HFF-Myc (cell line): ENCODE results near the gene RGMA.
"Not testable (repeated sequence)": the region's sequence is repeated elsewhere in the genome, so short reads cannot be mapped to it uniquely, and the experiment has no call there.

ENCODE experiments used
- DNase-seq: peaks from one replicate; pipeline ENCODE4 v3.0.0-alpha.2; 2011; ENCODE audit warnings: low read depth; ENCODE audit errors: extremely low read depth
- H3K4me3 ChIP-seq: replicated peaks from 2 replicates; pipeline ENCODE4 v1.5.1; 2011; ENCODE audit warnings: low read depth, mild to moderate bottlenecking, control low read depth, low read length
- TF ChIP-seq, protein P1 (sequence below): IDR thresholded peaks from 2 replicates; pipeline ENCODE4 v1.5.1; 2012; ENCODE audit warnings: mild to moderate bottlenecking, low read depth, low read length, control low read depth; ENCODE audit errors: missing control alignments

The RGMA gene

GRCh38 chr15:93042691-93043378 is 46.2 kb downstream of the RGMA start:
- TF ChIP-seq, protein P1, sequence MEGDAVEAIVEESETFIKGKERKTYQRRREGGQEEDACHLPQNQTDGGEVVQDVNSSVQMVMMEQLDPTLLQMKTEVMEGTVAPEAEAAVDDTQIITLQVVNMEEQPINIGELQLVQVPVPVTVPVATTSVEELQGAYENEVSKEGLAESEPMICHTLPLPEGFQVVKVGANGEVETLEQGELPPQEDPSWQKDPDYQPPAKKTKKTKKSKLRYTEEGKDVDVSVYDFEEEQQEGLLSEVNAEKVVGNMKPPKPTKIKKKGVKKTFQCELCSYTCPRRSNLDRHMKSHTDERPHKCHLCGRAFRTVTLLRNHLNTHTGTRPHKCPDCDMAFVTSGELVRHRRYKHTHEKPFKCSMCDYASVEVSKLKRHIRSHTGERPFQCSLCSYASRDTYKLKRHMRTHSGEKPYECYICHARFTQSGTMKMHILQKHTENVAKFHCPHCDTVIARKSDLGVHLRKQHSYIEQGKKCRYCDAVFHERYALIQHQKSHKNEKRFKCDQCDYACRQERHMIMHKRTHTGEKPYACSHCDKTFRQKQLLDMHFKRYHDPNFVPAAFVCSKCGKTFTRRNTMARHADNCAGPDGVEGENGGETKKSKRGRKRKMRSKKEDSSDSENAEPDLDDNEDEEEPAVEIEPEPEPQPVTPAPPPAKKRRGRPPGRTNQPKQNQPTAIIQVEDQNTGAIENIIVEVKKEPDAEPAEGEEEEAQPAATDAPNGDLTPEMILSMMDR = no peak
- no peak for DNase-seq
- H3K4me3 ChIP-seq = no peak overlapping the region

DNA sequence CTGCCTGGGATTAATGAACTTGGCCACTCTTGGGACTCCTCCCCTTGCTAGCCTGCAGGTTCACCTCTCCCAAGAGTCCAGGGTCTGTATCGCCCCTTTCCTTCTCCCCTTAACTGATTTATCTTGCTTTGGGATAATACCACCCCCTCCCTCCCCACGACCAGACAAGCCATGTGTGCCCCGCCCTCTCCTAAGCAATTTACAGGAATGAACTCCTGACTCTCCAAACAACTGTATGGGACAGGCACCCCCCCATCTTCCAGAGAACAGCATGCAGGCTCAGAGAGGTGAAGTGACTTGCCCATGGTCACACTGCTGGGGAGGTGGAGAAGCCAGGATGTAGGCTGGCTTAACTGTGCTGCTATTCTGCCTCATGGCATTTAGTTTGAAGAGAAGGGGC is 46.8 kb downstream of the RGMA start:
- DNase-seq = no peak
- H3K4me3 ChIP-seq = no peak overlapping the region
- TF ChIP-seq, protein P1 = no peak

- no peak overlapping the region for H3K4me3 ChIP-seq
- no peak for DNase-seq
- TF ChIP-seq, protein P1 = no peak
These were observed 47.9 kb downstream of the RGMA start for GRCh38 chr15:93041159-93041547.

DNA sequence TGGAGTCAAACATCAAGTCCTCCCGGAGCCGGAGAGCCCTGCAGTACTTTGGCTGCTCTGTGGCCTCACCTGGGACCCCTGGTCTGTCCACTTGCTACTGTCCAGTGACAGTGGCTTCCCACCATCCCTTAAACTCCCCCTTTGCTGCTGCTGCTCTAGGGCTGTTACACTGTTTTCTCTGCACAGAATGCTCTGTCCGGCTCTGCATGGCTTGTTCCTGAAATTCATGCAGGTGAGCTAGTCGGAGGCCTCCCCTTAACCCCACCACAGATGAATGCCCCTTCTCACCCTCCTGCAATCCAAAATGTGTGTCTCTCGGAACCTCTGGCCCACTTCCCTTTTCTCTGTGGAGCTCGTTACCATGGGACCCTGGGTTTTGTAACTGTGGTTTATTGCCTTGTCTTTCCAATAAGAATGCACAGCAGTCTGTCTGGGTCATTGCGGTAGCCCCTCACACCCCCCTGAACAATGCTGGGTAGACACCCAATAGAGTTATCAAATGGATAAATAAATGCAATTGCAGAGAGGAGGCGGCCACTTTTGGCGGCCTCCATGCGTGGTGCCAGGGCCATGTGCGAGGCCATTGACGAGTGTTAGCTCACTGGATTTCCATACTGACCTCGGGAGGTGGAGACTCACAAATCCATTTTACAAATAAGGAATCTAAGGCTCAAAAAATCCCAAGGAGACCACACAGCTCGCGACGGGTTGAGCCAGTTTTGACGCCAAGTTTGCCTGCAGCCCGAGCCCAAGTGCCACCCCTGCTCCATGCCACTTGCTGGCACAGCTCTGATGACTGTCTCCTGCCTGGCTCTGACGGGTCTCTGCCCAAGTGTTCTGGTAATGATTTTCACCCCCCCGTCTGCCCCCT is 48.5 kb downstream of the RGMA start:
- H3K4me3 ChIP-seq = no peak overlapping the region
- TF ChIP-seq, protein P1 = no peak
- DNase-seq = no peak

DNA sequence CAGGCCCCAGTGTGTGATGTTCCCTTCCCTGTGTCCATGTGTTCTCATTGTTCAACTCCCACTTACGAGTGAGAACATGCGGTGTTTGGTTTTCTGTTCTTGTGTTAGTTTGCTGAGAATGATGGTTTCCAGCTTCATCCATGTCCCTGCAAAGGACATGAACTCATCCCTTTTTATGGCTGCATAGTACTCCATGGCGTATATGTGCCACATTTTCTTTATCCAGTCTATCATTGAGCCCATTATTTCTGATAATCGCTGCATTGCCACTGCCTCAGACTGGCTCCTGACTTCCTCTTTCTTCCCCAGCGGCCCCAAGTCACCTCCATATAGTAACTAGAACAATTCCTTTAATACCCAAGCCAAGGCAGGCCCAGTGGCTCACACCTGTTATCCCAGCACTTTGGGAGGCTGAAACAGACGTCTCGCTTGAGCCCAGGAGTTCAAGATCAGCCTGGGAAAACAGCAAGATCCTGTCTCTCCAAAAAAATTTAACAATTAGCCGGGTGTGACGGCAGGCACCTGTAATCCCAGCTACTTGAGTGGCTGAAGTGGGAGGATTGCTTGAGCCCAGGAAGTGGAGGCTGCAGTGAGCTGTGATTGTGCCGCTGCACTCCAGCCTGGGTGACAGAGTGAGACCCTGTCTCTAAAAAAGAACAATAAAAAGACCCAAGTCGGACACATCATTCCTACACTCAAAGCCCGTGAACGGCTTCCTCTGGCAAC is 49.3 kb downstream of the RGMA start:
- not testable (repeated sequence) for DNase-seq, H3K4me3 ChIP-seq

DNA sequence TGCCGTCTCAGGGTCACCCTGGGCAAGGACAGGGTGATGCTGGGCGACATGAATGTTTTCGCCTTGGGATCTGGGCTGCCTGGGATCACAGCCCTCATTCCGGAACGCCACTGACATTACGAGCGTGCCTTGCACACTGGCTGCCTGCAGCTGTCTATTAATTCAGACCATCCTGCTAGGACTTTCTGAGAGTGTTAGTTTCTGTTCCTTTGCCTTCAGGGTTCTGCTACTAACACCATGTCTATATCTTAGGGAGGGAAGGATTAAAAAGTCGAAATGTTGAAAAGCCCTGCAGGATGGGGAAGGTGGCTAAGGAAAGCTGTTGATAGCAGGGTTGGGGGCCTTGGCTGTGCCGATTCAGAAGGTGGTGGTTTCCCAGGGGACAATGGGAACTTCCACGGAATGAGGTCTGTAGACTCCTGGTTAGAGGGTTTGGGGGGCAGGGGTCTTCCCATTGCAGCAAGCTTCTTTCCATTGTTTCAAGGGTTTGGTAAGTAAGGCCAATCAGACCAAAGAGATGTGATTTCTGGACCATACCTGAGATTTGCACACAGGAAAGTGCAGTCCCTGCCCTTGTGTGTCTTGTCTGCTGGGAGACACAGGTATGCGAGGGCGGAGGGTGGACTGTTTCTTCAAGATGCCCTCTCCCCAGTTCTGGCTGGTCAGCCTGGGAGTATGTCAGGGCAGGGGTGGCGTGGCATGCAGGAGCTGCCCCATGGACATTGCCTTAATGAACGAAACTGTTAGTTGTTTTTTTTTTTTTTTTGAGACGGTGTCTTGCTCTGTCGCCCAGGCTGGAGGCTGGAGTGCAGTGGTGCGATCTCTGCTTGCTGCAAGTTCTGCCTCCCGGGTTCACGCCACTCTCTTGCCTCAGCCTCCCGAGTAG is 50.9 kb downstream of the RGMA start:
- no peak for DNase-seq
- H3K4me3 ChIP-seq = no peak overlapping the region
- TF ChIP-seq, protein P1 = no peak
